Measurements from ENCODE around the gene HNRNPA2B1.
"Not testable (repeated sequence)": the region's sequence is repeated elsewhere in the genome, so short reads cannot be mapped to it uniquely, and the experiment has no call there.

Gene HNRNPA2B1

GRCh38 chr7:26198133-26198780 lies 2.3 kb downstream of the HNRNPA2B1 start:
- DNase-seq (ENCODE audit: low spot score), result no peak

- DNase-seq (ENCODE audit: low spot score), result no peak
Measured at GRCh38 chr7:26197153-26198115, 3.1 kb downstream of the HNRNPA2B1 start.

DNA sequence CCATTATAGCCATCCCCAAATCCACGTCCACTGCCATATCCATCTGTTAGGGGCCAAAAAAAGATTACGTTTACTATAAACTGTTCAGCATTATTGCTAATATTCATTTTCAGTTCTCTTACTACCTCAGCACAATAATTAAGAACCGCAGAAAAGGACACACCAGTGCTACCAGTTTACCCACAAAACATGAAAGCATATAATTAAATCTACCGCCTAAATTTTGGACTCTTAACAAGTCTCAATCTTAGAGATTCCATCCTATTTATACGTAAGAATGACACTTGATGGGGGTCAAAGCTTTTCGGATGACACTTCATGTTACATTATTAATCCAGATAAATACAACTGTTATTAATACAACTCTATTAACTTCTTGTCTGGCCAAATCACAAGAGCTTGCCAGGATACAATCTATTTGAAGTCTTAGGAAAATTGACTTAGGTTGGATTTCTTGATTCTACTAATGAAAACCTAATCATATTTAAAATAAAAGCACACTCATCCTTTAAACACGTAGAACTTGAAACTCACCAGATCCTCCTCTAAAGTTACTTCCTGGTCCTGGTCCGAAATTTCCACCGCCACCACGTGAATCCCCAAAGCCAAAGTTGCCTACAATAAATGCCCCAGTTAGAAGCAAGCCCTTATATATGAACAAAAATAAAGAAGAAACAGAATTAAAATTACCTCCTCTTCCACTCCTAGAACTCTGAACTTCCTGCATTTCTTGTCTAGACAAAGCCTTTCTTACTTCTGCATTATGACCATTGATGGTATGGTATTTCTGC lies 4.5 kb downstream of the HNRNPA2B1 start:
- DNase-seq (ENCODE audit: low spot score), result no peak

DNA sequence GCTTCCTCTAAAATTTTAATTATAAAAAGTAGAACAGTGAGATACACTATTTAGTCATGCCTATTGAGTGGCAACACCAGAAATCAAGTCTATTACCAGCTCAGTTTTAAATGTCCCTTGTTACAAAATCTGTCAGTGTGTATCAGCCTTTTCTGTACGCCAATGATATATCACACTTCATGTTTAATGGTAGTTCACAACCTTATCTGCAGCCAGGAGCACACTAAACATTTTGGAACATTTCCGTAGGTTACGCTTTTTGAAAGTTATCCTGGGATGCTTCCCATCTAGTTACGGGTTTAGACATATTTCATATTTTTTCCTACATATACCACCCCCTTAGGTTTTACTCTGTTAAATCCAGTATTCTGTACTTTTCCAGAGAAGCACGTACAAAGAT lies 5.4 kb downstream of the HNRNPA2B1 start:
- DNase-seq (ENCODE audit: low spot score), result no peak

DNA sequence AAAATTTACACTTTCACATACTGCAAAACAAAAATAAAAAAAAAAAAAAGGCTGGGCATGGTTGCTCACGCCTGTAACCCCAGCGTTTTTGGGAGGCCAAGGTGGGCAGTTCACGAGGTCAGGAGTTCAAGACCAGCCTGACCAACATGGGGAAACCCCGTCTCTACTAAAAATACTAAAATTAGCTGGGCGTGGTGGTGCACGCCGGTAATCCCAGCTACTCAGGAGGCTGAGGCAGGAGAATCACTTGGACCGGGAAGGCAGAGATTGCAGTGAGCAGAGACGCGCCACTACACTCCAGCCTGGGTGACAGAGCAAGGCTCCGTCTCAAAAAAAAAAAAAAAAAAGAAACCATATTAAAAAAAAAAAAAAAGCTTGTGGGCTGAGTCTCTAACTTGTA lies 5.8 kb downstream of the HNRNPA2B1 start:
- not testable (repeated sequence) for DNase-seq (ENCODE audit: low spot score)

DNA sequence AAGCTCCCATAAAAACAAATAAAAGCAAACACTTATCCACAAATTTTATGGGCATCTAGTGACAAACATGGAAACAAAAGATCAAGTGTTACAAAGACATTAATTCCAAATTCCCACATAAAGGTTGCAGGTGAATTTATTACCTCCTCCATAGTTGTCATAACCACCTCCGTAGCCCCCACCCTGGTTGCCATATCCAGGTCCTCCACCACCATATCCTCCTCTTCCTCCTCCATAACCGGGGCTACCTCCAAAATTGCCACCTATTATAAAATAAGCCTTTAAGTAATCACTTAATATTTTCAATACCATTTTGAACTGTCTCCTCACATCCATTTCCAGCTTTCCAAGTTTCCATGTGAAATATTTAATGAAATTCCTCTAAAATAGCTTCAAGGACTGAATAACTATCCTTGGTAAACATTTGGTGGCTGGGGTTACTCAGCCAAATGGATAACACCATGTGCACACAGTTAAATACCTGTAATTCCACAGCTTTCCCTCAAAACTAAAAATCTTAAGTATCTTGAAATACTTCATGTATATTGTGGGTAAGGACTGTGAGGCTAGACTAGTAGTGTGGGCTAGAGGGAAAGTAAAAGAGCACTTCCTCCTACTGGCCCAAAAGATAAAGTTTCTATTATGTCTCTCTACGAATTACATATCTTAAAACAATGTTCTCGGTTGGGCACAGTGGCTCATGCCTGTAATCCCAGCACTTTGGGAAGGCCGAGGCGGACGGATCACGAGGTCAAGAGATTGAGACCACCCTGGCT lies 6.9 kb downstream of the HNRNPA2B1 start:
- DNase-seq (ENCODE audit: low spot score), result no peak

DNA sequence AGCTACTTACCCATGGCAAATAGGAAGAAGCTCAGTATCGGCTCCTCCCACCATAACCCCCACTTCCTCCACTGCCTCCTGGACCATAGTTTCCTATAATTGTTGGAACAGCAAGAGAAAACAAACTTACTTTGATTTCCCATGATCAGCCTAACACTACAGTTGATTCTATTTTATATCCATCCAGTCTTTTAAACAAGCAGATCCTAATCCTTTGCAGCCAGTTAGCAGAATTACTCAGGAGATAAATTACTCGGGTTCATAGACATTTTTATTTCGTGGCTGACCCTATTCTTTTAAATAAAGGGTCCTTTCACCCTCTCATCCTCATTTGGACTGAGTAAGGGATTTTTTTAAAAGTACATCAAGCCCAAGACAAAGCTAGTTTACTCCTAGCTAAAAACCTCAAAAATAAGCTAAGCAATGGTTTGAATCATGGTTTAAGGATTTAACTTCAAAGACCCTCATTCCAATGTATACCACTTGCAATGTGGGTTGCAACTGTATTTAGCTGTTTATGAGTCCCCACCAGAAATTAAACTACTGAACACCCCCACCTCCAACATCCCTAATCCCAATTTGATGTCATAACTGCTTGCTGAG lies 8.0 kb downstream of the HNRNPA2B1 start:
- no peak for DNase-seq (ENCODE audit: low spot score)

DNA sequence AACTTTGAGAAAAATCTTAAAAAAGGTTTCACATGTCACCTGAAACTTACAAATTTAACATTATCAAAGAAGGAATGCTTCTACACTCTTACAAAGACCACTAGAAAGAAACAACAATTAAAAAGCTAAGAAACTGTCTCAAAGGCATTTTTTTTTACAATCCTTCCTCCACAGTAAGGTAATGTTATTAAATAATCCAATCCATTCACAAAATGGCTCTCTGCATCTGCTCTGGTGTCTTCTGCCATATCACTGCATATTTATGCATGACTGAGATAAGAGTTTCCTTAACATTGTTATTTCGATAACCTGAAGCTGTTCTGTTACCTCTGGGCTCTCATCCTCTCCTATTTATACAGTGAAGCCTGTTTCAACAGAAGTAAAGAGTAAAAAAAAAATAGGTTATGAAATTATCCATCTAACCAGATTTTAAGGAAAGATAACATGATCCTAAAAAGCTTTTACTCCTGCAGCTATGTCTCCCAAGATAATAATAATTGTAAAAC lies 8.5 kb downstream of the HNRNPA2B1 start:
- DNase-seq (ENCODE audit: low spot score), result no peak

DNA sequence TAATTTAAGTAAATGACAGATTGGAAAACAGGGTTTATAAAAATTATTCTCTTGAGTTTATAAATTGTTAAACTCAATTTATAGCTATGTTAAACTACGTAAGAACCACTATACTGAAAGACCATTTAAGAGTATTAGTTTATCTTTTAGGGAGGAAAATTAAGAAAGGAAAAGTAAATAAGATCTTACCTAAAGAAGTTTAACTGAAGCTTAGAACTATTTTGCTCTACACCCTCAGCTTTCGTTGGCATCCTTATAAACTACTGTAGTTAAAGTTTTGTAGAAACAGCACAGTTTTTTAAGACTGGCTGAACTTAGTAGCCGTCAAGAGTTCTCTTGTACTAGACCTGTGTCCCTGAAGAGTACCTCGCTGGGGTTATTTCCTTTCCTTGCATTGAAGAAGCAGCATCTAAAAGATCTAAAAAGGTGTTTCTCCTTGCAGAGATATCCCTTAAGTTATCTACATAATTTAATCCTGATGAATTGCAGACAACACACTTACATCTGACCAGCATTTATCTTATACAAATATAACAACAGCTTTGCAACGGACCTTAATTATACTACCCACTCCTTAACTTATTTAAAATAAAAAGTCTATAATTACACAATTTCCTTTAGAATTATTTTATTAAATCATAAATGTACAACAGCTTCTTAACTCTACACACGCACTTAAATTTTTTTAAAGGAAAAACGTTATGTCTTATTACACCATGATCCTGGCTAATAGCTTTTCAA lies 9.1 kb downstream of the HNRNPA2B1 start:
- no peak for DNase-seq (ENCODE audit: low spot score)

DNA sequence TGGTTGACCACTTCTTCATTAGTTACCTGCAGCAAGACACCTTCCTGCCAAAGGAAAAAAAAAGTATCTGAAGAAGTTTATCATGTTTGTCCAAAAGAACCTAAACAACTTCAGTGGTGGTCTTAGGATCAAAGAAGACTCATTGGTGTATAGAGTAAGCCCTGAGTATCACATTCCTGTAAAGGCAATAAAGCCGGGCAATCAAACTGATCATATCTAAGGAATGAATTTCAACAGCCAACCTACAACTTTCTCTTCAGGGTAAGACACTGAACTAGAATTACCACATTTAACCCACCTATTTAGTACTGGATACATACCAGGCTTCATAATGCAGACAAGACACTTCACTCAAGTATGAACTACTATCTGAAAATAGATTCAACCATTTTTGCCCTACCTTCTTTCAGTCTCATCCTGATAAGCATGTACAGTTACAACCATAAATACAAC lies 10.1 kb downstream of the HNRNPA2B1 start:
- DNase-seq (ENCODE audit: low spot score), result no peak

DNA sequence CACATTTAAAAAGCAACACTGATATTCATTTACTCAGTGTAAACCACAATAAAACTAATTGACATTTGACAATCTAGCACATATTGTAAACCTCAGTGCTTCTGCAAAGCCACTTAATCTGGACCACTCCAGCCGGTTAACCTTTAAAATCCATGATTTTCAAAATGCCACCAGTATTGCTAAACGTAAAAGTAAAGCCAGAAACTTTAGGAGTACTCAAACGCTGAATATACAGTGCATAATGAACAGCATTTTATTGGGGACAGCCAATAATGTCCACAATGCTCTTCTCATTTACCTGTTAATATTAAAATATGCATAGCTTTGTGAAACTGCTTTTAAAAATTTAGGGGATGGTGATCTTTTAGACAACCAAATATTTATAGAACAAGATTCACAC lies 10.8 kb downstream of the HNRNPA2B1 start:
- no peak for DNase-seq (ENCODE audit: low spot score)

GRCh38 chr7:26188957-26189541 lies 11.5 kb downstream of the HNRNPA2B1 start:
- no peak for DNase-seq (ENCODE audit: low spot score)

- no peak for DNase-seq (ENCODE audit: low spot score)
Measured at GRCh38 chr7:26188206-26188956, 12.2 kb downstream of the HNRNPA2B1 start.

DNA sequence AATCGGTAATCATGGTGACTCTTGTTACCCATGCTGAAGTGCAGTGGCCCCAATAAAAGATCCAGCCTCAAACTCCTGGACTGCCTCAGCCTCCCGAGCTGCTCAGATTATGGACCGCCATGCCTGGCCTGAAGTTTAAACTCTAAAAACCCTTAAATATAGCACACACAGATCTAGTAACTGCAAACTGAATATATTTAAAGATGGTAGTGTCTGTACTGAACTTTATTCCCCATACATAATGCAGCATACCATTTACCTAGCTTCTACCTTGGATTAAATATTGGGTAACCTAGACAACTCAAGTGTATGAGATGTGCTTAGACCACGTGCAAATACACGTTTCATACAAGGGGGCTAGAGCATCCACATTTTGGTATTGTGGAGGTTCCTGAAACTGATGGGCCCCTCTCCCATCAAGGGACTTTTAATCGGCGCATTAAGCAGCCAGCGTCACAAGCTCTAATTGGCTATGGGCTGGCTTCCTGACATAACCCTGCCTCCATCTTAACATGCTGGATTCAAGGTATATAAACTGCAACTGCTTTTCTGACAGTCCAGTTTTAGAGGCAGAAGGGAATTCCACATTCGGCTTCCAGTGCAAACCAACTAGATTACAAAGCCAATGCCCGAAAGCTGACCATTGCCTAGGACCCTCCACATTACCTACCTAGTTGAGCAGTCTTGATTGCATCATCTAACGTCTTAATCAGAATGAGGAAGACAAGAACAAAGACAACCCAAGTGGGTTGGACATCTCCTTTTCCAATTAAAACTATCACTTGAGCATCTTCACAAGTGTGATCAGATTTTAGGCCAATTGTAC lies 13.0 kb downstream of the HNRNPA2B1 start:
- no peak for DNase-seq (ENCODE audit: low spot score)

DNA sequence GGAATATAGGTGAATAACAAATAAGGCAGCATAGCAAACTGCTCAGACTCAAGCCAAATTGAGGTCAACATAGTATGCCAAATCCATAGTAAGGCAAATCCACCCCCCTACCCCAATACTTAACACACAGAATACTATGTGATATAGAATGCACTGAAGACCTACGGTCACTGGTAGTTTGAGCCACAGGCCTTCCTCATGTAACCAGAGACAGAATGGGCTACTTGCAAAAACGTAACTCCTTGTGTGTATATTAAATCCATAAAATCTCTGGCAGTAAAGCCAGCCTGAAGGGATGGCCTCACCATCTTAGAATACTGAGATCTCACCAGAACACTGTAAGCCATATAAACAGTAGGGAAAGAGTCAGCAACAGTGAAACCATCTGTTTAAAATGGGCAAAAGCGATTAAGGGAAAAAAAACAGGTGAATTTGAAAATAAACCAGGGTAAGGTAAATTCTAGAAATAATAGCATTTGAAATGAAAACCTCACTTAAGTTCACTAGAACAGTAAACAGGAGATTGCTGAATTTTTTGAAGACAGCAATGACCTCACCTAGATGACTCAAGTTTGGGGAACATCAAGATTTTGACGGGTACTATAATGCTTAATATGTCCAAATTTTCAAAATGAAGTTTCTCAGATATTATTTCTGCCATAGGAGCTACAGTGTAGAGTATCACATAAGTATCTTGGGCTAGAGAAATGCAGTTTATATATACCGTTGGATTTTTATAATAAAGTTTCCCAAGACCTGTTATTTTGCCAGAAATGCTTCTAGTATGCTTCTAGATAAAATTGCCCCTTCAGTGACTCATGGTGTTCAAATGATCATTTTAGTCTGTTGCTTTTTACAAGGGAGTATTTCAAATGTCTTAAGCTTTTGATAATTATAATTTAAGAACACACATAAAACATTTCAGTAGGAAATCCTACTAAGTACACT lies 13.9 kb downstream of the HNRNPA2B1 start:
- no peak for DNase-seq (ENCODE audit: low spot score)

DNA sequence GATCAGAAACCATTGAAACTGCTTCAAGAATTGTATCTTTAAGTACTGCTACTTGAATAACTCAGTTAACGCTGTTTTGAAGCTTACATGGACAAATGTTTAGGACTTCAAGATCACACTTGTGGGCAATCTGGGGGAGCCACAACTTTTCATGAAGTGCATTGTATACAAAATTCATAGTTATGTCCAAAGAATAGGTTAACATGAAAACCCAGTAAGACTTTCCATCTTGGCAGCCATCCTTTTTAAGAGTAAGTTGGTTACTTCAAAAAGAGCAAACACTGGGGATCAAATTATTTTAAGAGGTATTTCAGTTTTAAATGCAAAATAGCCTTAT lies 14.7 kb downstream of the HNRNPA2B1 start:
- DNase-seq (ENCODE audit: low spot score), result no peak

DNA sequence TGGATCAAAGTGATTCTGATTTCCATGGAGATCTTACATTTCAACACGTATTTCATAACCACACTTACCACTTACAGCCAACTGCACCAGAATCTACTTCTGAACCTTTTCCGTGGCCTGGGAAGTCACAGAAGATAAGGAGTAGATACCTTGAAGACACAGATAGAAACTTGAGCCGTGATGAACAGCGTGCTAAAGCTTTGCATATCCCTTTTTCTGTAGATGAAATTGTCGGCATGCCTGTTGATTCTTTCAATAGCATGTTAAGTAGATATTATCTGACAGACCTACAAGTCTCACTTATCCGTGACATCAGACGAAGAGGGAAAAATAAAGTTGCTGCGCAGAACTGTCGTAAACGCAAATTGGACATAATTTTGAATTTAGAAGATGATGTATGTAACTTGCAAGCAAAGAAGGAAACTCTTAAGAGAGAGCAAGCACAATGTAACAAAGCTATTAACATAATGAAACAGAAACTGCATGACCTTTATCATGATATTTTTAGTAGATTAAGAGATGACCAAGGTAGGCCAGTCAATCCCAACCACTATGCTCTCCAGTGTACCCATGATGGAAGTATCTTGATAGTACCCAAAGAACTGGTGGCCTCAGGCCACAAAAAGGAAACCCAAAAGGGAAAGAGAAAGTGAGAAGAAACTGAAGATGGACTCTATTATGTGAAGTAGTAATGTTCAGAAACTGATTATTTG lies 15.3 kb downstream of the HNRNPA2B1 start:
- DNase-seq (ENCODE audit: low spot score), result no peak

Data from AG20443 (cell line).